H1 (cell line): ENCODE data around the gene ANXA7. TPM values are rescaled to one million over a fixed set of nuclear protein-coding genes. Genes with fewer than 3 reads are reported as not detected.

ENCODE experiments used
- CTCF ChIA-PET: fragments of 300-600 bp; sonication (Branson Sonifier 250); formaldehyde crosslinking; loops from one replicate; lab custom pipeline; 2021; ENCODE audit not compliant: partially characterized antibody; lab: Charles Lee
- POLR2A ChIA-PET: fragments of 300-600 bp; sonication (Branson Sonifier 250); formaldehyde crosslinking; loops from one replicate; lab custom pipeline; 2021; ENCODE audit warnings: inconsistent platforms; ENCODE audit not compliant: partially characterized antibody; lab: Charles Lee
- DNase-seq, 2 experiments: peaks; one replicate each; pipeline versions ENCODE4 v3.0.0 to v3.0.0-alpha.2; 2010 to 2022; ENCODE audit warnings: low spot score in 2 of 2, low read depth in 1 of 2, mixed read lengths in 1 of 2
- FAIRE-seq: peaks from 2 replicates; lab custom pipeline; 2011; peaks lifted over from hg19 to GRCh38; lab: Jason Lieb, UNC
- H2AFZ ChIP-seq: 2 replicates; pipeline ENCODE4 v1.8.1; 2012; ENCODE audit warnings: low read length, inconsistent platforms
- H2AK5ac ChIP-seq: 2 replicates; pipeline ENCODE4 v1.6.1; 2013; ENCODE audit warnings: low read depth, low read length
- H2BK120ac ChIP-seq: replicated peaks from 2 replicates; pipeline ENCODE3; 2013; ENCODE audit warnings: low read depth, low read length, inconsistent platforms
- H2BK12ac ChIP-seq: 2 replicates; pipeline ENCODE4 v1.6.1; 2013; ENCODE audit warnings: low read depth, low read length
- H2BK15ac ChIP-seq: 2 replicates; pipeline ENCODE4 v1.6.1; 2013; ENCODE audit warnings: low read length
- H2BK20ac ChIP-seq: 2 replicates; pipeline ENCODE4 v1.6.1; 2013; ENCODE audit warnings: low read length
- H2BK5ac ChIP-seq: 2 replicates; pipeline ENCODE4 v1.6.1; 2013; ENCODE audit warnings: low read depth, low read length
- H3K14ac ChIP-seq: 2 replicates; pipeline ENCODE4 v1.6.1; 2013; ENCODE audit warnings: inconsistent platforms; ENCODE audit not compliant: insufficient read length
- H3K18ac ChIP-seq: 2 replicates; pipeline ENCODE4 v1.6.1; 2013; ENCODE audit warnings: low read length; ENCODE audit errors: extremely low read depth
- H3K23ac ChIP-seq: 2 replicates; pipeline ENCODE4 v1.6.1; 2013; ENCODE audit warnings: inconsistent platforms; ENCODE audit not compliant: insufficient read length
- H3K23me2 ChIP-seq: 2 replicates; pipeline ENCODE4 v1.6.1; 2013; ENCODE audit warnings: low read depth, low read length
- H3K27ac ChIP-seq: 2 replicates; pipeline ENCODE4 v1.6.1; 2011; ENCODE audit warnings: low read depth, low read length, inconsistent platforms
- H3K27me3 ChIP-seq, 4 experiments: replicated peaks in 1 of 4; 1 replicate in 1 of 4; 2 replicates in 3 of 4; pipeline versions ENCODE4 v1.6.1 to v1.8.1; 2011 to 2013; ENCODE audit warnings: low read length in 3 of 4, mild to moderate bottlenecking in 3 of 4, inconsistent platforms in 2 of 4, mixed read lengths in 2 of 4, moderate library complexity in 1 of 4; ENCODE audit not compliant: control insufficient read depth in 3 of 4, insufficient read depth in 3 of 4; ENCODE audit errors: extremely low read depth in 1 of 4
- H3K36me3 ChIP-seq, 4 experiments: 2 replicates each; pipeline versions ENCODE4 v1.6.1 to v1.8.1; 2011 to 2013; ENCODE audit warnings: mild to moderate bottlenecking in 4 of 4, low read length in 3 of 4, moderate library complexity in 2 of 4, control low read depth in 1 of 4, inconsistent platforms in 1 of 4; ENCODE audit not compliant: insufficient read depth in 4 of 4, control insufficient read depth in 2 of 4
- H3K4ac ChIP-seq: replicated peaks from 2 replicates; pipeline ENCODE3; 2013; ENCODE audit warnings: low read length, low read depth, mixed read lengths, inconsistent platforms; ENCODE audit not compliant: insufficient read length
- H3K4me1 ChIP-seq, 4 experiments: replicated peaks in 1 of 4; 1 replicate in 1 of 4; 2 replicates in 3 of 4; pipeline versions ENCODE4 v1.6.1 to v1.8.1; 2011 to 2013; ENCODE audit warnings: low read length in 3 of 4, inconsistent platforms in 2 of 4, mixed read lengths in 1 of 4; ENCODE audit not compliant: insufficient read depth in 4 of 4, control insufficient read depth in 3 of 4
- H3K4me2 ChIP-seq, 2 experiments: 2 replicates each; pipeline versions ENCODE4 v1.6.1 to v1.8.1; 2011 to 2013; ENCODE audit warnings: low read depth in 2 of 2, low read length in 2 of 2, control low read depth in 1 of 2, inconsistent platforms in 1 of 2, mild to moderate bottlenecking in 1 of 2; ENCODE audit not compliant: insufficient read depth in 1 of 2
- H3K4me3 ChIP-seq, 4 experiments: fragments of 200-600, 300-600 bp in 1 of 4; sonication (generic), shearing (Covaris generic), sonication (Bioruptor Twin) in 1 of 4; 2 replicates each; pipeline versions ENCODE4 v1.5.1 to v1.8.1; 2011 to 2016; ENCODE audit warnings: low read length in 4 of 4, low read depth in 3 of 4, control low read depth in 2 of 4, inconsistent platforms in 2 of 4, mild to moderate bottlenecking in 2 of 4, mixed read lengths in 1 of 4, moderate library complexity in 1 of 4; ENCODE audit not compliant: insufficient read depth in 2 of 4; ENCODE audit errors: extremely low read depth in 1 of 4
- H3K56ac ChIP-seq: replicated peaks from 2 replicates; pipeline ENCODE3; 2013; ENCODE audit warnings: low read depth, mild to moderate bottlenecking, mixed read lengths, low read length, inconsistent platforms; ENCODE audit not compliant: insufficient read length
- H3K79me1 ChIP-seq: 2 replicates; pipeline ENCODE4 v1.6.1; 2013; ENCODE audit warnings: low read depth, low read length, control low read depth
- H3K79me2 ChIP-seq, 2 experiments: 2 replicates each; pipeline versions ENCODE4 v1.6.1 to v1.8.1; 2012 to 2013; ENCODE audit warnings: low read length in 2 of 2, mild to moderate bottlenecking in 2 of 2, inconsistent platforms in 1 of 2; ENCODE audit not compliant: insufficient read depth in 2 of 2, control insufficient read depth in 1 of 2
- H3K9ac ChIP-seq, 4 experiments: replicated peaks in 1 of 4; 1 replicate in 1 of 4; 2 replicates in 3 of 4; pipeline versions ENCODE4 v1.6.1 to v1.8.1; 2011 to 2013; ENCODE audit warnings: low read depth in 3 of 4, low read length in 3 of 4, control low read depth in 2 of 4, mild to moderate bottlenecking in 2 of 4, moderate library complexity in 2 of 4, inconsistent platforms in 1 of 4; ENCODE audit errors: extremely low read depth in 1 of 4
- H3K9me3 ChIP-seq, 2 experiments: 2 replicates each; pipeline versions ENCODE4 v1.6.1 to v1.8.1; 2012 to 2013; ENCODE audit warnings: mild to moderate bottlenecking in 2 of 2, moderate library complexity in 2 of 2, control low read depth in 1 of 2, inconsistent platforms in 1 of 2, low read depth in 1 of 2, low read length in 1 of 2, mixed read lengths in 1 of 2; ENCODE audit not compliant: insufficient read depth in 2 of 2
- H4K20me1 ChIP-seq, 2 experiments: replicated peaks in 1 of 2; 2 replicates each; pipeline versions ENCODE3 to v1.8.1; 2011 to 2013; ENCODE audit warnings: inconsistent platforms in 2 of 2, low read length in 2 of 2, mild to moderate bottlenecking in 1 of 2; ENCODE audit not compliant: insufficient read depth in 2 of 2, control insufficient read depth in 1 of 2
- H4K5ac ChIP-seq: 2 replicates; pipeline ENCODE4 v1.6.1; 2013; ENCODE audit warnings: low read length, low read depth, mixed read lengths, inconsistent platforms; ENCODE audit not compliant: insufficient read length
- H4K8ac ChIP-seq: 2 replicates; pipeline ENCODE4 v1.8.0; 2013; ENCODE audit warnings: mild to moderate bottlenecking, moderate library complexity, low read length, inconsistent platforms; ENCODE audit not compliant: insufficient read depth; ENCODE audit errors: extremely low read depth
- H4K91ac ChIP-seq: replicated peaks from 2 replicates; pipeline ENCODE3; 2013; ENCODE audit warnings: low read length, mixed read lengths, inconsistent platforms; ENCODE audit not compliant: insufficient read length
- CEBPB ChIP-seq: IDR thresholded peaks from 2 replicates; pipeline ENCODE4 v1.6.1; 2012; ENCODE audit warnings: low read depth, low read length
- CHD2 ChIP-seq: IDR thresholded peaks from 2 replicates; pipeline ENCODE4 v1.6.1; 2012; ENCODE audit warnings: low read length, improper control_type of control experiment
- CTCF ChIP-seq, 3 experiments: IDR thresholded peaks; 1 replicate in 2 of 3; 2 replicates in 1 of 3; pipeline versions ENCODE4 v1.5.1 to v1.6.1; 2011; ENCODE audit warnings: low read length in 3 of 3, mild to moderate bottlenecking in 3 of 3, inconsistent platforms in 2 of 3, low read depth in 1 of 3, moderate library complexity in 1 of 3; ENCODE audit not compliant: insufficient read depth in 1 of 3; ENCODE audit errors: control extremely low read depth in 1 of 3
- MAX ChIP-seq: IDR thresholded peaks from 2 replicates; pipeline ENCODE4 v1.6.1; 2012; ENCODE audit warnings: inconsistent platforms
- POLR2A ChIP-seq, 2 experiments: IDR thresholded peaks; 1 replicate in 1 of 2; 2 replicates in 1 of 2; pipeline ENCODE4 v1.6.1; 2011; ENCODE audit warnings: low read depth in 2 of 2, low read length in 2 of 2, mild to moderate bottlenecking in 2 of 2; ENCODE audit errors: control extremely low read depth in 1 of 2
- POLR2AphosphoS5 ChIP-seq: IDR thresholded peaks from 2 replicates; pipeline ENCODE4 v1.6.1; 2011; ENCODE audit warnings: low read depth, low read length
- RNF2 ChIP-seq: fragments of 200-900, 300-1000 bp; sonication (generic); IDR thresholded peaks from 2 replicates; pipeline ENCODE4 v1.7.1; 2016; ENCODE audit warnings: borderline replicate concordance, low read depth, mild to moderate bottlenecking, antibody characterized with exemption, low read length; ENCODE audit not compliant: poor library complexity, severe bottlenecking; ENCODE audit errors: missing control alignments
- SAP30 ChIP-seq: fragments of 300-600 bp; sonication (generic); IDR thresholded peaks from 2 replicates; pipeline ENCODE4 v1.7.1; 2012; ENCODE audit warnings: low read length, moderate library complexity, mild to moderate bottlenecking, inconsistent platforms; ENCODE audit not compliant: insufficient read depth, insufficient replicate concordance
- SP4 ChIP-seq: IDR thresholded peaks from 2 replicates; pipeline ENCODE4 v1.6.1; 2012; ENCODE audit warnings: low read length, inconsistent platforms
- WGBS, 2 experiments: shearing (Covaris generic) in 1 of 2; methylation state at CpG; one replicate each; pipeline versions ENCODE4 v1.1.6 to v1.1.7; 2013 to 2015; ENCODE audit warnings: low lambda C conversion rate in 2 of 2, mixed read lengths in 2 of 2, inconsistent platforms in 1 of 2, low coverage in 1 of 2, missing lambda C conversion rate in 1 of 2; ENCODE audit not compliant: insufficient replicate concordance in 2 of 2, insufficient coverage in 1 of 2, insufficient read length in 1 of 2; ENCODE audit errors: extremely low coverage in 1 of 2, missing lambda C conversion rate in 1 of 2; 5-methylcytosine and 5-hydroxymethylcytosine counted together
- polyA plus RNA-seq, 7 experiments: library from polyadenylated mRNA; depleted of rRNA in 3 of 7; stranded (reverse) in 5 of 7; unstranded in 2 of 7; fragments of >200 nt in 5 of 7; fragments of 200-250 nt in 2 of 7; gene quantifications; 1 replicate in 5 of 7; 2 replicates in 1 of 7; 4 replicates in 1 of 7; pipeline versions ENCODE4 v1.2.1 to v1.2.3, GENCODE V29; 2011 to 2013; ENCODE audit warnings: missing spikeins in 2 of 7, mixed read lengths in 2 of 7
- total RNA-seq: library from RNA; stranded (reverse); fragmentation: NEBNext Ultra II Directional; extraction: Animal tissue kit (Norgen Biotek cat#: 25700); gene quantifications from 2 replicates; pipeline ENCODE4 v1.2.1, GENCODE V29; 2021

Gene ANXA7
- total and polyA plus RNA-seq, 2 of the 8 experiments (the other 6 are each of a cell fraction or from before 2014, with no cell fraction given) = 37.1 to 63.6 TPM

GRCh38 chr10:73344269-73344668, 69.6 kb downstream of the ANXA7 start:
- H3K4ac ChIP-seq = no peak overlapping the region
- H3K56ac ChIP-seq = no peak overlapping the region
- H2AFZ ChIP-seq = no peak overlapping the region
- no peaks in the 10 kb centered on the region for H4K20me1 ChIP-seq
- FAIRE-seq (no peak), DNase-seq (no peak)
- H3K36me3 ChIP-seq = no peaks in the 10 kb centered on the region
- H3K27me3 ChIP-seq = no peaks in the 10 kb centered on the region
- no peak overlapping the region for H3K4me3 ChIP-seq
- H2AK5ac ChIP-seq = no peak overlapping the region
- ChIA-PET CTCF (no interaction called here), POLR2A (no interaction called here)
- TF ChIP-seq POLR2A (IDR thresholded peaks at IDR 0.05; ENCODE audit: control extremely low read depth in 1 of 2, low read depth in 2 of 2, low read length in 2 of 2) (no peak), CHD2 (no peak), POLR2AphosphoS5 (no peak), CTCF (IDR thresholded peaks at IDR 0.05; ENCODE audit: control extremely low read depth in 1 of 3, insufficient read depth in 1 of 3, low read depth in 1 of 3, low read length in 3 of 3) (no peak), SP4 (no peak), SAP30 (no peak), RNF2 (no peak), CEBPB (no peak), MAX (no peak)
- H3K18ac ChIP-seq = no peak overlapping the region
- H3K79me2 ChIP-seq = no peaks in the 10 kb centered on the region
- no peak overlapping the region for H2BK120ac ChIP-seq
- no peaks in the 10 kb centered on the region for H3K79me1 ChIP-seq
- WGBS, 2 experiments = 80% methylated on average over 1 of the region's 1 CpG; no CpG with 5 or more reads in 1 of the 2 experiments
- H3K14ac ChIP-seq = no peak overlapping the region
- H3K23ac ChIP-seq = no peak overlapping the region
- H4K5ac ChIP-seq = no peak overlapping the region
- H2BK15ac ChIP-seq = no peak overlapping the region
- H3K4me2 ChIP-seq = no peak overlapping the region
- H3K23me2 ChIP-seq = no peaks in the 10 kb centered on the region
- no peak overlapping the region for H4K8ac ChIP-seq
- H2BK20ac ChIP-seq = no peak overlapping the region
- no peak overlapping the region for H3K9ac ChIP-seq
- H3K4me1 ChIP-seq = no peaks in the 10 kb centered on the region; a peak in 1 of 7 replicates
- H2BK5ac ChIP-seq = no peak overlapping the region
- H3K27ac ChIP-seq = no peak overlapping the region
- no peak overlapping the region for H4K91ac ChIP-seq
- no peaks in the 10 kb centered on the region for H3K9me3 ChIP-seq
- no peak overlapping the region for H2BK12ac ChIP-seq
